ENCODE data around the gene UBB. TPM values are rescaled to one million over a fixed set of nuclear protein-coding genes. Genes with fewer than 3 reads are reported as not detected.
A peak's percentile ranks its signal among the peaks of the same experiment; 100 is the strongest.

UBB gene
- total and polyA plus RNA-seq, 10 donors = 697 to 1,795 (median 1,033) TPM

DNA sequence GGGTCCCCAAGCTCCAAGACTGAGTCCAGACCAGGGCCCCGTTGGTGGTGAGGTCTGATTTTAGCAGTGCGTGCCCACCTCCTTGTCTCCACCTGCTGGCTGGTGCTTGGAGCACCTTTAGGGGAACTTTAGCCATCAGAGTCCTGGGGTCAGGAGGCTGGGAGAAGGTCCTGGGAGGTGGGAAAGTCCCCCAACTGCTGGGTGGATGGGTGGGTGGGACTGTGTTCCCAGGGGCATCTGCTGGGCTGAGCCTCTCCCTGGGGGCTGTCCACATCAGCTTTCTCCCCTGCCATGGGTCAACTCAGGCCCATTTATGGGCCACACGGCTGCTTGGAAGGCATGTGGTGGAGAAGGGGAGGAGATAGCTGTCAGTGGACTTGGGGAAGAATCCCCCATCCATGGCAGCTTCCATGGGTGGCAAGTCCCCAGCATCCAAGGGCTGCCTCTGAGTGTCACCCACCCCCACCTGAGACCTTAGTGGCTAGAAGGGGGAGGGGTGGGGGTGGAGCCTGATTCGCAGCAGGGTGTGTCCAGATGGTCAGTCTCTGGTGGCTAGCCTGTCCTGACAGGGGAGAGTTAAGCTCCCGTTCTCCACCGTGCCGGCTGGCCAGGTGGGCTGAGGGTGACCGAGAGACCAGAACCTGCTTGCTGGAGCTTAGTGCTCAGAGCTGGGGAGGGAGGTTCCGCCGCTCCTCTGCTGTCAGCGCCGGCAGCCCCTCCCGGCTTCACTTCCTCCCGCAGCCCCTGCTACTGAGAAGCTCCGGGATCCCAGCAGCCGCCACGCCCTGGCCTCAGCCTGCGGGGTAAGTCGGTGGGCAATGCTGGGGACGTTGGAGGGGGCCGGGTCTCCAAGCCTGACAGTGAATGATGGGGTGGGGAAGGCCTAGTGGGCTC, 34.4 kb downstream of the UBB start, which contains the start of gene TRPV2:
Gene TRPV2, plus strand, starts transcription at position 541 of the 894 bp plus-strand sequence. CDS start 2,098 bp downstream, outside the sequence.
- H3K9me3 ChIP-seq = no peaks in the 10 kb centered on the region
- intact Hi-C loops (cut with DNase I; ENCODE audit: low total_unique reads) = loop anchor here (10.0 kb wide), 1 partner anchor 50 kb away; no protein-coding TSS in a partner anchor
- TF ChIP-seq POLR2AphosphoS5 (IDR thresholded peaks at IDR 0.05) (peak; percentile 51 to 82 (median 72)), POLR2A (IDR thresholded peaks at IDR 0.05) (no peak)
- TF ChIP-seq, protein P1, sequence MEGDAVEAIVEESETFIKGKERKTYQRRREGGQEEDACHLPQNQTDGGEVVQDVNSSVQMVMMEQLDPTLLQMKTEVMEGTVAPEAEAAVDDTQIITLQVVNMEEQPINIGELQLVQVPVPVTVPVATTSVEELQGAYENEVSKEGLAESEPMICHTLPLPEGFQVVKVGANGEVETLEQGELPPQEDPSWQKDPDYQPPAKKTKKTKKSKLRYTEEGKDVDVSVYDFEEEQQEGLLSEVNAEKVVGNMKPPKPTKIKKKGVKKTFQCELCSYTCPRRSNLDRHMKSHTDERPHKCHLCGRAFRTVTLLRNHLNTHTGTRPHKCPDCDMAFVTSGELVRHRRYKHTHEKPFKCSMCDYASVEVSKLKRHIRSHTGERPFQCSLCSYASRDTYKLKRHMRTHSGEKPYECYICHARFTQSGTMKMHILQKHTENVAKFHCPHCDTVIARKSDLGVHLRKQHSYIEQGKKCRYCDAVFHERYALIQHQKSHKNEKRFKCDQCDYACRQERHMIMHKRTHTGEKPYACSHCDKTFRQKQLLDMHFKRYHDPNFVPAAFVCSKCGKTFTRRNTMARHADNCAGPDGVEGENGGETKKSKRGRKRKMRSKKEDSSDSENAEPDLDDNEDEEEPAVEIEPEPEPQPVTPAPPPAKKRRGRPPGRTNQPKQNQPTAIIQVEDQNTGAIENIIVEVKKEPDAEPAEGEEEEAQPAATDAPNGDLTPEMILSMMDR (IDR thresholded peaks at IDR 0.05 in 8 of 11, conservative IDR thresholded peaks at IDR 0.05 in 3 of 11) = peak in 9 of 11 experiments; percentile 33 to 57 (median 51)
- peak; percentile 94 for DNase-seq
- WGBS, 5 donors = 0 to 4% (median 3%) methylated on average over 6 to 21 of the region's 21 CpGs
- no peaks in the 10 kb centered on the region for H3K27me3 ChIP-seq (replicated peaks in 1 of 7)
- H3K4me3 ChIP-seq = peak within 1 kb of the TSS; percentile 62 to 92 (median 75)
- peaks cover 0 to 30% (median 28%) of the 10 kb centered on the region in 6 donors for H3K36me3 ChIP-seq
- peak within 1 kb of the TSS; percentile 91 to 96 (median 94) for H3K27ac ChIP-seq
- H3K4me1 ChIP-seq = peaks cover 24 to 58% (median 47%) of the 10 kb centered on the region in 6 donors

DNA sequence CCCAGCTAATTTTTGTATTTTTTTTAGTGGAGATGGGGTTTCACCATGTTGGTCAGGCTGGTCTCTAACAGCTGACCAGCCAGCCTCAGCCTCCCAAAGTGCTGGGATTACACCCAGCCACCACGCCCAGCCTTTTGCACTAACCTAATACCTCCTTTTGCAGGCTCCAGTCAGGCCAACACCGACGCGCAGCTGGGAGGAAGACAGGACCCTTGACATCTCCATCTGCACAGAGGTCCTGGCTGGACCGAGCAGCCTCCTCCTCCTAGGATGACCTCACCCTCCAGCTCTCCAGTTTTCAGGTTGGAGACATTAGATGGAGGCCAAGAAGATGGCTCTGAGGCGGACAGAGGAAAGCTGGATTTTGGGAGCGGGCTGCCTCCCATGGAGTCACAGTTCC, 36.5 kb downstream of the UBB start:
- Histone ChIP-seq H3K9me3 (no peaks in the 10 kb centered on the region), H3K27me3 (replicated peaks in 1 of 7) (no peaks in the 10 kb centered on the region), H3K36me3 (peaks cover 0 to 51% (median 44%) of the 10 kb centered on the region in 6 donors), H3K4me1 (peaks cover 24 to 62% (median 48%) of the 10 kb centered on the region in 6 donors), H3K27ac (peak overlapping the region in 7 of 8 donors; percentile 91 to 96 (median 95)), H3K4me3 (peak overlapping the region in 1 of 8 donors; percentile 77)
- peak; percentile 73 for DNase-seq
- 91 to 99% (median 97%) methylated on average over 7 of the region's 7 CpGs for WGBS, 5 donors
- intact Hi-C loops (cut with DNase I; ENCODE audit: low total_unique reads) = loop anchor here (10.0 kb wide), 1 partner anchor 53 kb away; no protein-coding TSS in a partner anchor
- TF ChIP-seq, protein P1 (IDR thresholded peaks at IDR 0.05 in 8 of 11, conservative IDR thresholded peaks at IDR 0.05 in 3 of 11) = no peak
- TF ChIP-seq POLR2AphosphoS5 (IDR thresholded peaks at IDR 0.05) (no peak), POLR2A (IDR thresholded peaks at IDR 0.05) (no peak)

DNA sequence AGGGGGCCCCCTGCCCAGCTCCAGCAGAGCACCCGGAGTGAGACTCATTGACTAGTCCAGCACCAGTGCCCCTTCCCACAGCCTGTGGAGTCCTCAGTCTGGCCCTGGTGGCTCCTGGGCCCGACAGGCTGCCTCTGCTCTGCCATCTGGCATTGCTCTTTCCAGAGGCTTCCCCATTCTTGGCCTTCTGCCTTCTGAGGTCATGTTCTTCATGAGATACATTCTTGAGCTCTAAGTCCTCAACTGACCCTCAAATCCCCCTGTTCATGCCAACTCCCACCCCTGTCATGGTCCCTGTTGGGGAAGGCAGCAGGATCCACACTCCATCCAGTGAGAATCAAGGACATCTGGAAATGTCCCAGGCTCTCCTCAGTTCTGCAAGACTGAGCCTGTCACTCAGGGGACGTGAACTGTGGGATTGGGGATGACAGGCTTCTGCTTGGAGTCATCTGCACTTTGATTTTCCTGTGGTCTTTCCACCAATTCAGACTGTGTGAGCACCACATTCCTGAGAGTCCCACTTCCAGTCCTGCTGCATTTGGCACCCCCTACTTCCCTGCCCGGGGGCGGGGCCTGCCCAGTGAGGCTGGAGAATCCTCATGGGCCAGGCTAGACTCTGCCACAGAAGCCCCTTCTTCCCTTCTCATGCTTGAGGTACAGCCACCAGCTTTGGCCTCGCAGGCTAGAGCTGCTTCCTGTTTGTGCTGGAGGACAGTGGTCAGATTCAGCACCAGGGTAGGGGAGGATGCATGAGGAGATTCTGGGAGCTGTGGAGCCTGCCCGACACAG, 37.2 kb downstream of the UBB start:
- TF ChIP-seq POLR2A (IDR thresholded peaks at IDR 0.05) (no peak), POLR2AphosphoS5 (IDR thresholded peaks at IDR 0.05) (no peak)
- TF ChIP-seq, protein P1 (IDR thresholded peaks at IDR 0.05 in 8 of 11, conservative IDR thresholded peaks at IDR 0.05 in 3 of 11) = no peak
- 76 to 82% (median 80%) methylated on average over 5 to 7 of the region's 7 CpGs for WGBS, 5 donors
- H3K9me3 ChIP-seq = no peaks in the 10 kb centered on the region
- H3K4me3 ChIP-seq = no peak overlapping the region
- H3K4me1 ChIP-seq = peaks cover 24 to 62% (median 48%) of the 10 kb centered on the region in 6 donors
- no peaks in the 10 kb centered on the region for H3K27me3 ChIP-seq (replicated peaks in 1 of 7)
- intact Hi-C loops (cut with DNase I; ENCODE audit: low total_unique reads) = loop anchor here (10.0 kb wide), 1 partner anchor 53 kb away; no protein-coding TSS in a partner anchor
- H3K36me3 ChIP-seq = peaks cover 0 to 58% (median 51%) of the 10 kb centered on the region in 6 donors
- DNase-seq = peak; percentile 71
- peak overlapping the region in 4 of 8 donors; percentile 93 to 96 (median 96) for H3K27ac ChIP-seq
